Measurements from ENCODE around the gene NKAIN2.
"Not testable (repeated sequence)": the region's sequence is repeated elsewhere in the genome, so short reads cannot be mapped to it uniquely, and the experiment has no call there.

NKAIN2 gene

DNA sequence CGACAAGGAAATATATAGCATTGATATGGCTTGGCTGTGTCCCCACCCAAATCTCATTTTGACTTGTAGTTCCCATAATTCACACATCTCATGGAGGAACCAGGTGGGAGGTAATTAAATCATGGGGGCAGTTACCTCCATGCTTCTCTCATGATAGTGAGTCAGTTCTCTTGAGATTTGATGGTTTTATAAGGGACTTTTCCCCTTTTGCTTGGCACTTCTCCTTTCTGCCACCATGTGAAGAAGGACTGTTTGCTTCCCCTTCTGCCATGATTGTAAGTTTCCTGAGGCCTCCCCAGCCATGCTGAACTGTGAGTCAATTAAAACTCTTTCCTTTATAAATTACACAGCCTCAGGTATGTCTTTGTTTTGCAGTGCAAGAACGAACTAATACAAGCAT, 756.4 kb downstream of the NKAIN2 start:
- in situ Hi-C loops (cut with MboI; ENCODE audit: low pct_unique_long_range_greater_than_20kb, low sequenced_read_pairs): not testable (repeated sequence)
- peak; percentile 7 for DNase-seq

GRCh38 chr6:124560873-124561567, 757.4 kb downstream of the NKAIN2 start:
- in situ Hi-C loops (cut with MboI; ENCODE audit: low pct_unique_long_range_greater_than_20kb, low sequenced_read_pairs): no loop called here
- no peak for DNase-seq

GRCh38 chr6:124561635-124562130, 758.0 kb downstream of the NKAIN2 start:
- no peak for DNase-seq
- in situ Hi-C loops (cut with MboI; ENCODE audit: low pct_unique_long_range_greater_than_20kb, low sequenced_read_pairs): no loop called here

DNA sequence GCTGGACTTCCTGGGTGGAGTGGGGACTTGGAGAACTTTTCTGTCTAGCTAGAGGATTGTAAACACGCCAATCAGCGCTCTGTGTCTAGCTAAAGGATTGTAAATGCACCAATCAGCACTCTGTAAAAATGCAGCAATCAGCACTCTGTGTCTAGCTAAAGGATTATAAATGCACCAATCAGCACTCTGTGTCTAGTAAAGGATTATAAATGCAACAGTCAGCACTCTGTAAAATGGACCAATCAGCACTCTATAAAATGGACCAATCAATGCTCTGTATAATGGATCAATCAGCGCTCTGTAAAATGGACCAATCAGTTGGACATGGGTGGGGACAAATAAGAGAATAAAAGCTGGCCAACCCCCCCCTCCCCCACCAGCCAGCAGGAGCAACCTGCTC, 760.5 kb downstream of the NKAIN2 start:
- in situ Hi-C loops (cut with MboI; ENCODE audit: low pct_unique_long_range_greater_than_20kb, low sequenced_read_pairs): not testable (repeated sequence)

DNA sequence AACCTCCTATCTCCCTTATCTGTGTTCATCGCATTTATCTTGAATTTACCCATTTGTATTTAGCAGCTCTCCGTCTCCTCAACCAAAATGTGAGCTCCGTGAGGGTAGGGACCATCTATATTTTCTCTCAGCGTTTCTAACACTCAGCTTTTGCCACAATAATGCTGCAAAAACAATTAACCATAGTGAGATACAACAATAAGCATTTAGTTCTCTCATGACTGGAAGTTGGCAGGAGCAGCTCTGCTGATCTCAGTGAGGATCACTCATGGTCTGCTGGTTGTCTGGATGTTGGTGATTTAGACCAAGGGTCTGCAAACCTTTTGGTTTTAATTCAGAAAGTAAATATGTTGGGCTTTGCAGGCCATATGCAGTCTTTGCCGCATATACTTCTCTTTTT, 763.7 kb downstream of the NKAIN2 start:
- in situ Hi-C loops (cut with MboI; ENCODE audit: low pct_unique_long_range_greater_than_20kb, low sequenced_read_pairs): no loop called here
- DNase-seq: no peak

More for the DNA sequence above, 760.5 kb downstream of the NKAIN2 start:
- DNase-seq: not testable (repeated sequence)

- in situ Hi-C loops (cut with MboI; ENCODE audit: low pct_unique_long_range_greater_than_20kb, low sequenced_read_pairs): no loop called here
- DNase-seq: no peak
Measured at GRCh38 chr6:124573953-124574352, 770.3 kb downstream of the NKAIN2 start.

DNA sequence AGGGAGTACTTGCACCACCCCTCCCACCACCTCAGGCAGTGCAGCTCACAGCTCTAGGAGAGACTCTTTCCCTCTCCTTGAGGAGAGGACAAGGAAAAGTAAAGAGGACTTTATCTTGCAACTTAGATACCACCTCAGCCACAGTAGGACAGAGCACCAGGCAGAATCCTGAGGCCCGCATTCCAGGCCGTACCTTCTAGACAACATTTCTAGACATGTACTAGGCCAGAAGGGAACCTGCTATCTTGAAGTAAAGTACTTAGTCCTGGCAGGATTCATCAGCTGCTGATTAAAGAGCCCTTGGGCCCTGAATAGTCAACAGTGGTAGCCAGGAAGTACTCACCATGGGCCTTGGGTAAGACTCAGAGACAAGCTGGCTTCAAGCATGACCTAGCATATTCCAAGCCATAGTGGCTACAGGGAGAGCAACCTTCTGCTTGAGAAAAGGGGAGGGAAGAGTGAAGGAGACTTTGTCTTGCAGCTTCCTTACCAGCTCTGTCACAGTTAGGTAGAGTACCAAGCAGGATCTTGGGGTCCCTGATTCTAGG, 774.1 kb downstream of the NKAIN2 start:
- no peak for DNase-seq
- in situ Hi-C loops (cut with MboI; ENCODE audit: low pct_unique_long_range_greater_than_20kb, low sequenced_read_pairs): no loop called here

- in situ Hi-C loops (cut with MboI; ENCODE audit: low pct_unique_long_range_greater_than_20kb, low sequenced_read_pairs): no loop called here
- no peak for DNase-seq
Measured at GRCh38 chr6:124590001-124590400, 786.3 kb downstream of the NKAIN2 start.

DNA sequence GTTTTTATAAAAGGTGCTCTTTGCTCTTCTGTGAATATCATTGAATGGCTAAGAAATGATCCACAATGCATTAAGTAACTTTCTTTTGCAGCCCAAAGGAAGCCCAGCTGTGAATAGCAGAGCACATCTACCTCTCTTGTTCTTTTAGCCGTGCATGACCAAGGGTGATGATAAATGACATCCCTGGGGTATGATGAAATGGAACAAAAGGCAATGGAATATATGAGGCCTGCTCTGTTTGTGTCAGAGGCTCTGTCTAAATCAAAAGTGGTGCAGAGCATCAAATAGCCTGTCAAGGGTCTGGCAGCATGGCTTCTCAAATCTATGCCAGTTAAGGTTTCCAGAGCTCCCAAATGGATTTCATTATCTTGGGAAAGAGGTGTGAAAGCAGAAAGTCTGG, 796.0 kb downstream of the NKAIN2 start:
- in situ Hi-C loops (cut with MboI; ENCODE audit: low pct_unique_long_range_greater_than_20kb, low sequenced_read_pairs): no loop called here

GRCh38 chr6:124604719-124605118, 801.1 kb downstream of the NKAIN2 start:
- in situ Hi-C loops (cut with MboI; ENCODE audit: low pct_unique_long_range_greater_than_20kb, low sequenced_read_pairs): no loop called here
- DNase-seq: no peak

More for the DNA sequence above, 796.0 kb downstream of the NKAIN2 start:
- DNase-seq: no peak

DNA sequence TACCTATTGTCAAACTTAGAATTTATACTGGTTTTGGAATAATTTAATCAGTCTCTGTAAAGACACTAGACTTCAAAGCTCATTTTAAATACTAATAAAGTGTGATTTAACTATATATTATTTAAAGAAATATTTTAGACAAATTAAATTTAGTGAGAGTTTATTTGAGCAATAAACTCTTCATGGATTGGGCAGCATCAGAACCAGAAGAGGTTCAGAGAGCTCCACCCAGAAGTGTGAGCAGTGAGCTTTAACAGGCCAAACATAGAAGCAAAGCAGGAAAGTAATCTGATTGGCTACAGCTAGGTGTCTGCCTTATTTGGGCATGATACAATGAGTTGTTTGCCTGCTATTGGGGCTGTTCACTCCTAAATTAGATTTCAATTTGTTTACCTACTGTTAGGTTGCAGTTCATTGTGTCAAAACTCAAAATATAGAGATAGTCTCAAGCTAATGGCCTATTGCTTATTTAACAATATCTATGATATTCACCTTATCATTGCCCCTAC, 803.5 kb downstream of the NKAIN2 start:
- DNase-seq: no peak
- in situ Hi-C loops (cut with MboI; ENCODE audit: low pct_unique_long_range_greater_than_20kb, low sequenced_read_pairs): no loop called here

DNA sequence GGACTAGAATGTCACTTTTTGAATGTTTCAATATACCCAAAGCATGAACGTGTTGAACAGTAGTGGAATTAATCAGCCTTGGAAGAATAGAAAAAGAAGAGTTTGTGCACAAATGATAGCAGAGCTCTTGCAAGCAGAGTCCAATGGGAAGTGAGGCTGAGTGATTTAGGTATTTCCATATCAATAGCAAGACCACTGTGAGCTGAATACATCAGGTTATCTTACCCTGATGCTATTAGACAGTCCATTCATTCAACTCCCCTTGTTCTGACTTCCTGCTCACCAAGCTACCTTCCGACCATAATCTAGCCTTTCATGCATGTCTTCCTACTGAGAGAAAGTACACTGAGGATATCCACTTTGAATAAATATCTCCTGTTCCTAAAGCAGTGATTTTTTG, 809.4 kb downstream of the NKAIN2 start:
- no peak for DNase-seq
- in situ Hi-C loops (cut with MboI; ENCODE audit: low pct_unique_long_range_greater_than_20kb, low sequenced_read_pairs): no loop called here

DNA sequence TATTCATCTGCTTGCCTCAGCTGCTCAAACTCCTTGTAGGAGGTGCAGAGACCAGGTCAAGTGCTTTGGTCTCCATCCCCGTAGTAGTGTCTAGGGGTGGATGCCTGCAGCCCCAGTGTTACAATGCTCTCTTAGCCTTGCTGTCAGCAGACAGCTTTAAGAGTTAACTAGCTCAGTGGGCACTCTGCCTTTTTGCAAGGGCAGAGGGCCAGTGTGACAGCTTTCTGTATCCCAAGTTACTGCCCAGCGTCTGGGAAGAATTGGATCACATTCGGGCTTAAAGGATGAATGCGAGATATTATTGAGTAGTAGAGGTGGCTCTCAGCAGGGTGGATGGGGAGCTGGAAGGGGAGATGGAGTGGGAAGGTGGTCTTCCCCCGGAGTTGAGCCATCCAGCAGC, 818.7 kb downstream of the NKAIN2 start:
- no peak for DNase-seq

GRCh38 chr6:124633655-124634054, 830.0 kb downstream of the NKAIN2 start:
- in situ Hi-C loops (cut with MboI; ENCODE audit: low pct_unique_long_range_greater_than_20kb, low sequenced_read_pairs): no loop called here
- no peak for DNase-seq

More for the DNA sequence above, 818.7 kb downstream of the NKAIN2 start:
- in situ Hi-C loops (cut with MboI; ENCODE audit: low pct_unique_long_range_greater_than_20kb, low sequenced_read_pairs): no loop called here

- DNase-seq: no peak
- in situ Hi-C loops (cut with MboI; ENCODE audit: low pct_unique_long_range_greater_than_20kb, low sequenced_read_pairs): no loop called here
Measured at GRCh38 chr6:124640432-124640831, 836.8 kb downstream of the NKAIN2 start.

DNA sequence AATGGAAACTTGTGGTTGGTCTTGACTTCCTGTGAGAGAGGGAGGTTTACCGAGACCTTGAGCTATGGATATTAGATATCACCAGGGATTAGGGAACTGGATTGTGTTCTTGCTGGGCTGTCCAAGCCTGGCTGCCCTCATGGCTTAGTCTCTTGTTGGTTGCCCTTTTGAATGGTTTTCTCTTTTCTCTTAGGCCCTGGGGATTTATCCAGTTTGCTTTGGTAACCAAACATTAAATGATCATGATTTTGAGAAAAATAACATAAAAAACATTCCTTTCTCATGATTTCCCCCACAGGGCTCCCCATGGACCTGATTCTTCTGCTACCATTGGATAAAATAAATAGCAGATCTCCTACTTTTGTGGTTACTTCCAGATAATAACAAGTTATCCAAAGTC, 852.2 kb downstream of the NKAIN2 start:
- no peak for DNase-seq
- in situ Hi-C loops (cut with MboI; ENCODE audit: low pct_unique_long_range_greater_than_20kb, low sequenced_read_pairs): no loop called here

DNA sequence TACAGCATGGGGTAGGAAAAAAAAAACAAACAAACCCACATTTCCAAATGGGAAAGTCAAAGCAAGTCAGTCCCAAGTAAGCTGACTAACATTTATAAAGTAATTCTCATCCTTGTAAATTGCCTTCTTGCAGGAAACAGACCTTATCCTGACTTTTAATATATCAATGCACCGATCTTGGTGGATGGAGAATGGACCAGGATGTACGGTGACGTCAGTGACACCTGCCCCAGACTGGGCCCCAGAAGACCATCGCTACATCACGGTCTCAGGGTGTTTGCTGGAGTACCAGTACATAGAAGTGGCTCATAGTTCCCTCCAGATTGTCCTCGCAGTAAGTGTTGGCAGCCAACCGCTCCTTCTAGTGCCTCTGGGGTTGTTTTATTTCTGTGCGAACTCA, 854.4 kb downstream of the NKAIN2 start:
- in situ Hi-C loops (cut with MboI; ENCODE audit: low pct_unique_long_range_greater_than_20kb, low sequenced_read_pairs): no loop called here
- DNase-seq: no peak

- DNase-seq: no peak
- in situ Hi-C loops (cut with MboI; ENCODE audit: low pct_unique_long_range_greater_than_20kb, low sequenced_read_pairs): no loop called here
Measured at GRCh38 chr6:124659427-124659826, 855.8 kb downstream of the NKAIN2 start.

DNA sequence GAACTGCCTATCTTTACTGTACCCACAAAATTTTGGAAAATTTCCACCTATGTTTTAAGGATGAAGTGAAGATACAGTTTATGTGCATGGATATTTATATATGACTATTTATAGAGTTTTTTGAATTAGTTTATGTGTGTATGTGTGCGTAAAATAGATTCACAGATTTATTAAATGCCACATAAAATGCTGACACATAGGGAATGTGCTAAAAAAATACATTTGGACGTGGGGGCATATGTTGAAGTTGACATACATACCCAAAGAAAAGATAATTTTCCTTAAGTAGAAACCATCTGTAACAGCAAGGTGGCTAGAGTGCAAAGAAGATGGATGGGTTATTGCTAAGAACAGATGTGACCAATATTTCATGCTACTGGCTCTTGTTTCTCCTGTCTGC, 856.5 kb downstream of the NKAIN2 start:
- no peak for DNase-seq
- in situ Hi-C loops (cut with MboI; ENCODE audit: low pct_unique_long_range_greater_than_20kb, low sequenced_read_pairs): no loop called here

DNA sequence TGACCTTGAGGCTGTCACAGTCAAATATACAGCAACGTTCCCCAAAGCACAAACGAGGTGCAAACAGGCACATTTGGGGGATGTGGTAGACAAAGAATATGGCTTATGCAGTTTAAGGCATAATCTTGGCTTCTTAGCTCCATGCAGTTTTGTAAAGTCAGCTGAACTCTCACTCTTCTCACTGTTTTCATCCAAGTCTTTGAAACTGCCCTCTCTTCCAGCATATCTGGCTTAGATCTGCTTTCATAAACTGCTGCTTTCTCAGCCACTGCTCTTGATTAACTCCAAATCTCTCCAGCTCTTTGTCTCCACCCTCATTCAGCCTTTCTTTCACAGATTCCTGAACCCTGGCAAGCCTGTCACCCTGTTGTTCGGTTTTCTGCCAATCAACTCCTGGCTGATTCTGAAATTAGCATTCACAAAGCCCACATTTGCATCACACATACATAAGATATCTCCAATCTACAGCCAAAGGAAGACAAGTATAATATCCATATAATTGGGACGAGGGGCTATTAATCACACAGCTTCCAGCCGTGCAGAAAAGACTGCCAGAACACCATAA, 857.5 kb downstream of the NKAIN2 start:
- in situ Hi-C loops (cut with MboI; ENCODE audit: low pct_unique_long_range_greater_than_20kb, low sequenced_read_pairs): no loop called here
- no peak for DNase-seq
